Stimulated activated CD4-positive, alpha-beta T cell treated with anti-CD3 and anti-CD28 coated beads, Interleukin-1b, Interleukin-23, amount 100 ng/mL, for 24 hours (primary cell): ENCODE results near the gene COL7A1.
"Not testable (repeated sequence)": the region's sequence is repeated elsewhere in the genome, so short reads cannot be mapped to it uniquely, and the experiment has no call there.

Experiments
- DNase-seq, 4 experiments: peaks; one replicate each; pipeline ENCODE4 v3.0.0-alpha.2; 2020; ENCODE audit warnings: low read depth in 4 of 4, low spot score in 1 of 4

Gene COL7A1

GRCh38 chr3:48546203-48546829 is 48.8 kb downstream of the COL7A1 start:
- no peak for DNase-seq

GRCh38 chr3:48544141-48544540 is 51.0 kb downstream of the COL7A1 start:
- no peak for DNase-seq

GRCh38 chr3:48543271-48543866 is 51.8 kb downstream of the COL7A1 start:
- DNase-seq: no peak

GRCh38 chr3:48538451-48538850 is 56.7 kb downstream of the COL7A1 start:
- no peak for DNase-seq

- DNase-seq: no peak
These were observed 58.3 kb downstream of the COL7A1 start for GRCh38 chr3:48536785-48537184.

GRCh38 chr3:48536116-48536515 is 59.0 kb downstream of the COL7A1 start:
- no peak for DNase-seq

GRCh38 chr3:48535578-48535977 is 59.6 kb downstream of the COL7A1 start:
- DNase-seq: no peak

- DNase-seq: no peak
These were observed 62.2 kb downstream of the COL7A1 start for GRCh38 chr3:48532977-48533337.

GRCh38 chr3:48532271-48532976 is 62.7 kb downstream of the COL7A1 start:
- no peak for DNase-seq

- not testable (repeated sequence) for DNase-seq
These were observed 64.4 kb downstream of the COL7A1 start for GRCh38 chr3:48530701-48531100.

GRCh38 chr3:48528754-48529153 is 66.4 kb downstream of the COL7A1 start:
- DNase-seq: no peak

- DNase-seq: no peak
These were observed 67.1 kb downstream of the COL7A1 start for GRCh38 chr3:48528048-48528447.

GRCh38 chr3:48524970-48525369 is 70.2 kb downstream of the COL7A1 start:
- no peak for DNase-seq

GRCh38 chr3:48521635-48522034 is 73.5 kb downstream of the COL7A1 start:
- DNase-seq: no peak

GRCh38 chr3:48519277-48519643 is 75.9 kb downstream of the COL7A1 start:
- DNase-seq: no peak

GRCh38 chr3:48518638-48519276 is 76.4 kb downstream of the COL7A1 start:
- no peak for DNase-seq

GRCh38 chr3:48518069-48518468 is 77.1 kb downstream of the COL7A1 start:
- no peak for DNase-seq

GRCh38 chr3:48516571-48516970 is 78.6 kb downstream of the COL7A1 start:
- no peak for DNase-seq

- DNase-seq: no peak
These were observed 80.5 kb downstream of the COL7A1 start for GRCh38 chr3:48514431-48515227.
